Dermis blood vessel endothelial cell (primary cell): ENCODE data around the gene BICRAL. TPM values are rescaled to one million over a fixed set of nuclear protein-coding genes. Genes with fewer than 3 reads are reported as not detected.
"Not testable (repeated sequence)": the region's sequence is repeated elsewhere in the genome, so short reads cannot be mapped to it uniquely, and the experiment has no call there.

Experiments used
- DNase-seq: peaks from one replicate; pipeline ENCODE4 v3.0.0; 2010
- total RNA-seq: library from RNA; depleted of rRNA; stranded (reverse); fragments of >200 nt; gene quantifications from 2 replicates; pipeline ENCODE4 v1.2.3, GENCODE V29; 2014

BICRAL gene
- total RNA-seq, 1 donor from 2014 or later: 4.9 TPM

GRCh38 chr6:42841844-42842584 is 60.2 kb downstream of the BICRAL start:
- DNase-seq: no peak

- no peak for DNase-seq
These were observed 63.5 kb downstream of the BICRAL start for GRCh38 chr6:42845327-42845694.

GRCh38 chr6:42846505-42846904 is 64.7 kb downstream of the BICRAL start:
- no peak for DNase-seq

- no peak for DNase-seq
These were observed 66.8 kb downstream of the BICRAL start for GRCh38 chr6:42848700-42849099.

GRCh38 chr6:42851599-42851998 is 69.7 kb downstream of the BICRAL start:
- no peak for DNase-seq

GRCh38 chr6:42860036-42860435 is 78.2 kb downstream of the BICRAL start:
- DNase-seq: no peak

GRCh38 chr6:42860481-42860880 is 78.6 kb downstream of the BICRAL start:
- no peak for DNase-seq

- no peak for DNase-seq
These were observed 82.8 kb downstream of the BICRAL start for GRCh38 chr6:42864602-42865001.

GRCh38 chr6:42870145-42870936 is 88.5 kb downstream of the BICRAL start:
- DNase-seq: no peak

- no peak for DNase-seq
These were observed 89.9 kb downstream of the BICRAL start for GRCh38 chr6:42871711-42872110.

- DNase-seq: no peak
These were observed 91.5 kb downstream of the BICRAL start for GRCh38 chr6:42873313-42873712.

GRCh38 chr6:42877695-42878094 is 95.8 kb downstream of the BICRAL start:
- no peak for DNase-seq

GRCh38 chr6:42879372-42880239 is 97.8 kb downstream of the BICRAL start, which contains the start of gene RPL7L1:
RPL7L1 (plus strand) TSS chr6:42879616; CDS start chr6:42879911, 295 bp downstream.
- peak; percentile 91 for DNase-seq

GRCh38 chr6:42880240-42880817 is 98.5 kb downstream of the BICRAL start:
- DNase-seq: not testable (repeated sequence)

GRCh38 chr6:42880871-42881270 is 99.0 kb downstream of the BICRAL start:
- DNase-seq: not testable (repeated sequence)

GRCh38 chr6:42885702-42886101 is 103.8 kb downstream of the BICRAL start:
- no peak for DNase-seq

- not testable (repeated sequence) for DNase-seq
These were observed 106.3 kb downstream of the BICRAL start for GRCh38 chr6:42888201-42888600.

GRCh38 chr6:42889815-42890214 is 108.0 kb downstream of the BICRAL start:
- DNase-seq: no peak

- DNase-seq: peak; percentile 96
These were observed 108.7 kb downstream of the BICRAL start for GRCh38 chr6:42890311-42891198.

GRCh38 chr6:42891199-42891722 is 109.4 kb downstream of the BICRAL start:
- no peak for DNase-seq
